GM12878 (cell line): ENCODE measurements around the gene KRT81.

Source experiments
- CTCF ChIP-seq, 3 experiments: IDR thresholded peaks in 2 of 3; conservative IDR thresholded peaks in 1 of 3; 2 replicates each; pipeline ENCODE4 v1.5.1; 2011; ENCODE audit warnings: low read depth in 3 of 3, low read length in 3 of 3, mild to moderate bottlenecking in 3 of 3, control low read depth in 2 of 3, moderate library complexity in 2 of 3, inconsistent platforms in 1 of 3, mixed read lengths in 1 of 3; ENCODE audit not compliant: control insufficient read depth in 2 of 3, insufficient read depth in 1 of 3; ENCODE audit errors: extremely low read depth in 1 of 3
- EP300 ChIP-seq, 2 experiments: fragments of 150-350 bp in 1 of 2; IDR thresholded peaks; 2 replicates each; pipeline ENCODE4 v1.6.1; 2011 to 2012; ENCODE audit warnings: low read depth in 2 of 2, low read length in 2 of 2, borderline replicate concordance in 1 of 2, improper control_type of control experiment in 1 of 2, inconsistent platforms in 1 of 2; ENCODE audit not compliant: control insufficient read depth in 1 of 2
- NR2C2 ChIP-seq: IDR thresholded peaks from 2 replicates; pipeline ENCODE4 v1.6.1; 2011; ENCODE audit warnings: borderline replicate concordance, low read depth; ENCODE audit not compliant: control insufficient read depth, insufficient read length
- POLR2AphosphoS5 ChIP-seq: IDR thresholded peaks from 2 replicates; pipeline ENCODE4 v1.6.1; 2011; ENCODE audit warnings: mild to moderate bottlenecking, low read length, inconsistent platforms
- RCOR1 ChIP-seq: conservative IDR thresholded peaks from 2 replicates; pipeline ENCODE4 v1.6.1; 2012; ENCODE audit warnings: low read depth, low read length, improper control_type of control experiment
- RFX5 ChIP-seq: IDR thresholded peaks from 2 replicates; pipeline ENCODE4 v1.6.1; 2011; ENCODE audit warnings: low read depth, low read length, improper control_type of control experiment

- TF ChIP-seq CTCF (IDR thresholded peaks at IDR 0.05 in 2 of 3, conservative IDR thresholded peaks at IDR 0.05 in 1 of 3; ENCODE audit: control insufficient read depth in 2 of 3, extremely low read depth in 1 of 3, insufficient read depth in 1 of 3, low read depth in 3 of 3, low read length in 3 of 3): no peak
- TF ChIP-seq POLR2AphosphoS5: no peak
- no peak for TF ChIP-seq RFX5
- TF ChIP-seq NR2C2: no peak
- no peak for TF ChIP-seq RCOR1
- TF ChIP-seq EP300 (IDR thresholded peaks at IDR 0.05; ENCODE audit: borderline replicate concordance in 1 of 2, control insufficient read depth in 1 of 2, low read depth in 2 of 2, low read length in 2 of 2): no peak
These were observed 39.8 kb downstream of the KRT81 start for GRCh38 chr12:52251367-52252051.
